HepG2 (cell line): Measurements from ENCODE around the gene TP53TG5. TPM values are rescaled to one million over a fixed set of nuclear protein-coding genes. Genes with fewer than 3 reads are reported as not detected.

Source experiments
- FLYWCH1 ChIP-seq: sonication (generic); formaldehyde crosslinking; IDR thresholded peaks from 2 replicates; pipeline ENCODE4 v1.8.1; 2023; ENCODE audit warnings: mild to moderate bottlenecking, missing genetic modification reagents
- FOXJ3 ChIP-seq: sonication (generic); formaldehyde crosslinking; IDR thresholded peaks from 2 replicates; pipeline ENCODE4 v1.4.0; 2020; ENCODE audit warnings: missing genetic modification reagents, mild to moderate bottlenecking, borderline replicate concordance
- JUNB ChIP-seq: sonication (generic); formaldehyde crosslinking; IDR thresholded peaks from 2 replicates; pipeline ENCODE4 v1.8.0; 2022; ENCODE audit warnings: missing genetic modification reagents, mild to moderate bottlenecking, borderline replicate concordance
- MATR3 ChIP-seq: sonication (generic); formaldehyde crosslinking; IDR thresholded peaks from 2 replicates; pipeline ENCODE4 v1.4.0; 2020; ENCODE audit warnings: missing genetic modification reagents
- SMARCE1 ChIP-seq: fragments of 450-650 bp; IDR thresholded peaks from 2 replicates; pipeline ENCODE4 v1.6.1; 2017; ENCODE audit warnings: borderline replicate concordance
- YEATS4 ChIP-seq: sonication (generic); formaldehyde crosslinking; IDR thresholded peaks from 2 replicates; pipeline ENCODE4 v1.4.0; 2020; ENCODE audit warnings: missing genetic modification reagents, borderline replicate concordance
- ZFP36L2 ChIP-seq: sonication (generic); formaldehyde crosslinking; IDR thresholded peaks from 2 replicates; pipeline ENCODE4 v1.4.0; 2020; ENCODE audit warnings: missing genetic modification reagents
- ZNF101 ChIP-seq: sonication (generic); formaldehyde crosslinking; IDR thresholded peaks from 2 replicates; pipeline ENCODE4 v1.4.0; 2020; ENCODE audit warnings: mild to moderate bottlenecking, low read depth, missing genetic modification reagents, borderline replicate concordance
- ZNF484 ChIP-seq: sonication (generic); formaldehyde crosslinking; IDR thresholded peaks from 2 replicates; pipeline ENCODE4 v1.5.1; 2020; ENCODE audit warnings: mild to moderate bottlenecking, low read depth, missing genetic modification reagents, borderline replicate concordance
- ZNF75D ChIP-seq: sonication (generic); formaldehyde crosslinking; IDR thresholded peaks from 2 replicates; pipeline ENCODE4 v1.8.1; 2023; ENCODE audit warnings: missing genetic modification reagents, mild to moderate bottlenecking, borderline replicate concordance
- ZSCAN29 ChIP-seq: sonication (generic); formaldehyde crosslinking; conservative IDR thresholded peaks from 2 replicates; pipeline ENCODE4 v1.4.0; 2020; ENCODE audit warnings: mild to moderate bottlenecking, missing genetic modification reagents
- polyA plus RNA-seq, 8 experiments: library from polyadenylated mRNA; depleted of rRNA in 3 of 8; stranded (reverse) in 7 of 8; unstranded in 1 of 8; fragments of >200 nt; fragmentation: Illumina TruSeq in 4 of 8; extraction: Trizol in 4 of 8; gene quantifications; 2 replicates each; pipeline versions ENCODE4 v1.2.1 to v1.2.3, GENCODE V29; 2011 to 2016; ENCODE audit warnings: low read depth in 4 of 8, missing spikeins in 1 of 8, mixed read lengths in 1 of 8; ENCODE audit not compliant: insufficient read depth in 1 of 8
- total RNA-seq, 5 experiments: library from RNA; depleted of rRNA; stranded (reverse); fragments of >200 nt; fragmentation: Illumina TruSeq; extraction: Trizol; gene quantifications; 2 replicates each; pipeline ENCODE4 v1.2.3, GENCODE V29; 2016; ENCODE audit warnings: low read depth in 1 of 5
- TF ChIP-seq, protein P1 (sequence below): sonication (generic); formaldehyde crosslinking; IDR thresholded peaks from 2 replicates; pipeline ENCODE4 v1.8.1; 2023; ENCODE audit warnings: mild to moderate bottlenecking, missing genetic modification reagents
- TF ChIP-seq, protein P2 (sequence below), 2 experiments: fragments of 450-650 bp in 1 of 2; sonication (generic) in 1 of 2; formaldehyde crosslinking in 1 of 2; IDR thresholded peaks; 2 replicates each; pipeline versions ENCODE4 v1.6.1 to v1.8.0; 2016 to 2022; ENCODE audit warnings: antibody characterized with exemption in 1 of 2, mild to moderate bottlenecking in 1 of 2, missing genetic modification reagents in 1 of 2
- TF ChIP-seq, protein P3 (sequence below): sonication (generic); formaldehyde crosslinking; IDR thresholded peaks from 2 replicates; pipeline ENCODE4 v1.9.0; 2021; ENCODE audit warnings: missing genetic modification reagents, borderline replicate concordance

The TP53TG5 gene
- total and polyA plus RNA-seq, 2 of the 13 experiments (the other 11 are each of a cell fraction or from before 2014, with no cell fraction given): 0.11 TPM; not detected in 1

DNA sequence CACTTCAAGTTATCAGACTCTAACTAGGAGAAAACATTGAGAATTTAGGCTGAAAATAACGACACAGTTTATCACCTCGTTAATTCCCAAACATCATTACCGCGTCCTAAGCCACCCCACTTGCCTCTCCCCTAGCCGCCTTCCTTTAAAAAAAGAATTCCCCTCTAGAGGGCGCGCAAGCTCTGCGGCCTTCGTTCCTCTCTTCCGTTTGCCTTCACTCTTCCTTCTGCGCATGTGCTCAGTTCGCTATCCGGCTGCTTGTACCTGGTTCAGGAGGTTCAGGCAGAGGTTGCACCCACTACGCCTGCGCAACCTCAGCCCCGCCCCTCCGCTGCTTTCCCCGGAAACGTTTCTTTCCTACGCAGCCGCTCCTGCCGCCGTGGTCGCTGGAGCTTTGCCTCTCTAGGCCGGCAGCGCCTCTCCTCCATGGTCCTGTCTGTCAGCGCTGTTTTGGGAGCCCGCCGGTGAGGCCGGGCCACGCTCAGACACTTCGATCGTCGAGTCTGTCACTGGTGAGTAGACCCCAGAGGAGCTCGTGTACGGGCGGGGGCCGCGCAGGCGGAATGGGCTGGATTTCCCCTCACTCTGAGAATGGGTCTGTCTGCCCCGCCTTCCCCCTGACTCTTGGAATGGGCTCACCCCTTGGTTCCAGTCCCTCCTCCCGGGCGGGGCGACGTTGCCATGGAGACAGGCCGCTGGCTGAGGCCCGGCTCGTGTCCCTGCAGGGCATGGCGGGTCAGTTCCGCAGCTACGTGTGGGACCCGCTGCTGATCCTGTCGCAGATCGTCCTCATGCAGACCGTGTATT lies 15.1 kb downstream of the TP53TG5 start, which contains the start of gene SYS1 (continued):
- TF ChIP-seq, protein P1, sequence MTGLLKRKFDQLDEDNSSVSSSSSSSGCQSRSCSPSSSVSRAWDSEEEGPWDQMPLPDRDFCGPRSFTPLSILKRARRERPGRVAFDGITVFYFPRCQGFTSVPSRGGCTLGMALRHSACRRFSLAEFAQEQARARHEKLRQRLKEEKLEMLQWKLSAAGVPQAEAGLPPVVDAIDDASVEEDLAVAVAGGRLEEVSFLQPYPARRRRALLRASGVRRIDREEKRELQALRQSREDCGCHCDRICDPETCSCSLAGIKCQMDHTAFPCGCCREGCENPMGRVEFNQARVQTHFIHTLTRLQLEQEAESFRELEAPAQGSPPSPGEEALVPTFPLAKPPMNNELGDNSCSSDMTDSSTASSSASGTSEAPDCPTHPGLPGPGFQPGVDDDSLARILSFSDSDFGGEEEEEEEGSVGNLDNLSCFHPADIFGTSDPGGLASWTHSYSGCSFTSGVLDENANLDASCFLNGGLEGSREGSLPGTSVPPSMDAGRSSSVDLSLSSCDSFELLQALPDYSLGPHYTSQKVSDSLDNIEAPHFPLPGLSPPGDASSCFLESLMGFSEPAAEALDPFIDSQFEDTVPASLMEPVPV (CRISPR knock-in tag): peak; percentile 57; the same call in 1 of the 2 replicates
- TF ChIP-seq, protein P2, sequence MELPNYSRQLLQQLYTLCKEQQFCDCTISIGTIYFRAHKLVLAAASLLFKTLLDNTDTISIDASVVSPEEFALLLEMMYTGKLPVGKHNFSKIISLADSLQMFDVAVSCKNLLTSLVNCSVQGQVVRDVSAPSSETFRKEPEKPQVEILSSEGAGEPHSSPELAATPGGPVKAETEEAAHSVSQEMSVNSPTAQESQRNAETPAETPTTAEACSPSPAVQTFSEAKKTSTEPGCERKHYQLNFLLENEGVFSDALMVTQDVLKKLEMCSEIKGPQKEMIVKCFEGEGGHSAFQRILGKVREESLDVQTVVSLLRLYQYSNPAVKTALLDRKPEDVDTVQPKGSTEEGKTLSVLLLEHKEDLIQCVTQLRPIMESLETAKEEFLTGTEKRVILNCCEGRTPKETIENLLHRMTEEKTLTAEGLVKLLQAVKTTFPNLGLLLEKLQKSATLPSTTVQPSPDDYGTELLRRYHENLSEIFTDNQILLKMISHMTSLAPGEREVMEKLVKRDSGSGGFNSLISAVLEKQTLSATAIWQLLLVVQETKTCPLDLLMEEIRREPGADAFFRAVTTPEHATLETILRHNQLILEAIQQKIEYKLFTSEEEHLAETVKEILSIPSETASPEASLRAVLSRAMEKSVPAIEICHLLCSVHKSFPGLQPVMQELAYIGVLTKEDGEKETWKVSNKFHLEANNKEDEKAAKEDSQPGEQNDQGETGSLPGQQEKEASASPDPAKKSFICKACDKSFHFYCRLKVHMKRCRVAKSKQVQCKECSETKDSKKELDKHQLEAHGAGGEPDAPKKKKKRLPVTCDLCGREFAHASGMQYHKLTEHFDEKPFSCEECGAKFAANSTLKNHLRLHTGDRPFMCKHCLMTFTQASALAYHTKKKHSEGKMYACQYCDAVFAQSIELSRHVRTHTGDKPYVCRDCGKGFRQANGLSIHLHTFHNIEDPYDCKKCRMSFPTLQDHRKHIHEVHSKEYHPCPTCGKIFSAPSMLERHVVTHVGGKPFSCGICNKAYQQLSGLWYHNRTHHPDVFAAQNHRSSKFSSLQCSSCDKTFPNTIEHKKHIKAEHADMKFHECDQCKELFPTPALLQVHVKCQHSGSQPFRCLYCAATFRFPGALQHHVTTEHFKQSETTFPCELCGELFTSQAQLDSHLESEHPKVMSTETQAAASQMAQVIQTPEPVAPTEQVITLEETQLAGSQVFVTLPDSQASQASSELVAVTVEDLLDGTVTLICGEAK (IDR thresholded peaks at IDR 0.05): no peak
- TF ChIP-seq, protein P2 (CRISPR knock-in tag; IDR thresholded peaks at IDR 0.05): peak; percentile 95
- TF ChIP-seq FLYWCH1 (CRISPR knock-in tag) (no peak), ZNF75D (no peak), ZFP36L2 (CRISPR knock-in tag) (peak; percentile 77; the same call in 1 of the 2 replicates), ZSCAN29 (CRISPR knock-in tag) (peak; percentile 94; the same call in 1 of the 2 replicates), ZNF484 (CRISPR knock-in tag) (0 out of 2 replicates have a peak, but pooled peaks have one; percentile 28), SMARCE1 (no peak), JUNB (CRISPR knock-in tag) (no peak), YEATS4 (CRISPR knock-in tag) (peak; percentile 97), MATR3 (CRISPR knock-in tag) (no peak), ZNF101 (CRISPR knock-in tag) (peak; percentile 89; the same call in 1 of the 2 replicates), FOXJ3 (CRISPR knock-in tag) (no peak; the same call in 1 of the 2 replicates)
- TF ChIP-seq, protein P3, sequence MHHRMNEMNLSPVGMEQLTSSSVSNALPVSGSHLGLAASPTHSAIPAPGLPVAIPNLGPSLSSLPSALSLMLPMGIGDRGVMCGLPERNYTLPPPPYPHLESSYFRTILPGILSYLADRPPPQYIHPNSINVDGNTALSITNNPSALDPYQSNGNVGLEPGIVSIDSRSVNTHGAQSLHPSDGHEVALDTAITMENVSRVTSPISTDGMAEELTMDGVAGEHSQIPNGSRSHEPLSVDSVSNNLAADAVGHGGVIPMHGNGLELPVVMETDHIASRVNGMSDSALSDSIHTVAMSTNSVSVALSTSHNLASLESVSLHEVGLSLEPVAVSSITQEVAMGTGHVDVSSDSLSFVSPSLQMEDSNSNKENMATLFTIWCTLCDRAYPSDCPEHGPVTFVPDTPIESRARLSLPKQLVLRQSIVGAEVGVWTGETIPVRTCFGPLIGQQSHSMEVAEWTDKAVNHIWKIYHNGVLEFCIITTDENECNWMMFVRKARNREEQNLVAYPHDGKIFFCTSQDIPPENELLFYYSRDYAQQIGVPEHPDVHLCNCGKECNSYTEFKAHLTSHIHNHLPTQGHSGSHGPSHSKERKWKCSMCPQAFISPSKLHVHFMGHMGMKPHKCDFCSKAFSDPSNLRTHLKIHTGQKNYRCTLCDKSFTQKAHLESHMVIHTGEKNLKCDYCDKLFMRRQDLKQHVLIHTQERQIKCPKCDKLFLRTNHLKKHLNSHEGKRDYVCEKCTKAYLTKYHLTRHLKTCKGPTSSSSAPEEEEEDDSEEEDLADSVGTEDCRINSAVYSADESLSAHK (CRISPR knock-in tag): peak; percentile 7
